MM.1S (cell line): Measurements from ENCODE around the gene RBKS.

ENCODE experiments used
- DNase-seq: peaks from one replicate; pipeline ENCODE4 v3.0.0-alpha.2; 2015
- H2AFZ ChIP-seq: fragments of 300-600 bp; sonication (generic); 2 replicates; pipeline ENCODE4 v1.6.0; 2016; ENCODE audit warnings: antibody characterized with exemption, low read length
- H3F3A ChIP-seq: fragments of 300-600 bp; sonication (generic); 2 replicates; pipeline ENCODE4 v1.6.1; 2016; ENCODE audit warnings: mild to moderate bottlenecking, antibody characterized with exemption, low read length, moderate library complexity, mixed read lengths; ENCODE audit not compliant: insufficient read depth
- H3K27ac ChIP-seq: fragments of 300-600 bp; sonication (generic); 2 replicates; pipeline ENCODE4 v1.5.1; 2016; ENCODE audit warnings: mild to moderate bottlenecking, low read length
- H3K27me3 ChIP-seq: fragments of 300-600 bp; sonication (generic); replicated peaks from 2 replicates; pipeline ENCODE4 v1.6.0; 2016; ENCODE audit warnings: low read length; ENCODE audit not compliant: insufficient read depth
- H3K36me3 ChIP-seq: fragments of 300-600 bp; sonication (generic); replicated peaks from 2 replicates; pipeline ENCODE4 v1.6.1; 2016; ENCODE audit warnings: mild to moderate bottlenecking, low read length, mixed read lengths; ENCODE audit not compliant: insufficient read depth
- H3K4me1 ChIP-seq: fragments of 300-600 bp; sonication (generic); 2 replicates; pipeline ENCODE4 v1.6.1; 2016; ENCODE audit warnings: low read length, mixed read lengths
- H3K4me2 ChIP-seq: fragments of 300-600 bp; sonication (generic); 2 replicates; pipeline ENCODE4 v1.6.0; 2016; ENCODE audit warnings: low read depth, low read length
- H3K4me3 ChIP-seq: fragments of 300-600 bp; sonication (generic); 2 replicates; pipeline ENCODE4 v1.5.1; 2016; ENCODE audit warnings: low read length, mixed read lengths
- H3K79me2 ChIP-seq: fragments of 300-600 bp; sonication (generic); 2 replicates; pipeline ENCODE4 v1.6.1; 2016; ENCODE audit warnings: mixed run types, low read length, mixed read lengths
- H3K9ac ChIP-seq: fragments of 300-600 bp; sonication (generic); 2 replicates; pipeline ENCODE4 v1.6.1; 2016; ENCODE audit warnings: low read length, mixed read lengths
- H3K9me2 ChIP-seq: fragments of 300-600 bp; sonication (generic); replicated peaks from 2 replicates; pipeline ENCODE4 v1.6.1; 2016; ENCODE audit warnings: mild to moderate bottlenecking, low read length, mixed read lengths; ENCODE audit not compliant: insufficient read depth
- H3K9me3 ChIP-seq: fragments of 300-600 bp; sonication (generic); replicated peaks from 2 replicates; pipeline ENCODE4 v1.6.1; 2016; ENCODE audit warnings: mild to moderate bottlenecking, low read length, mixed read lengths; ENCODE audit not compliant: insufficient read depth
- H4K20me1 ChIP-seq: fragments of 300-600 bp; sonication (generic); 2 replicates; pipeline ENCODE4 v1.6.1; 2016; ENCODE audit warnings: mild to moderate bottlenecking, low read length, moderate library complexity, mixed read lengths; ENCODE audit not compliant: insufficient read depth
- CTCF ChIP-seq: fragments of 300-600 bp; sonication (generic); IDR thresholded peaks from 2 replicates; pipeline ENCODE4 v1.5.1; 2016; ENCODE audit warnings: antibody characterized with exemption, low read length, mixed read lengths
- EZH2 ChIP-seq: fragments of 300-600 bp; sonication (generic); optimal IDR thresholded peaks from 2 replicates; pipeline ENCODE3; 2017; ENCODE audit warnings: low read depth, mild to moderate bottlenecking, antibody characterized with exemption, low read length, mixed read lengths
- EZH2phosphoT487 ChIP-seq: fragments of 300-600 bp; sonication (generic); IDR thresholded peaks from 2 replicates; pipeline ENCODE4 v1.6.1; 2018; ENCODE audit warnings: antibody characterized with exemption, low read length

The RBKS gene

GRCh38 chr2:27847333-27847732 is 42.9 kb downstream of the RBKS start:
- no peaks in the 10 kb centered on the region for H3K9me2 ChIP-seq
- no peak for DNase-seq
- H3K9me3 ChIP-seq, result no peaks in the 10 kb centered on the region
- H3K36me3 ChIP-seq, result no peaks in the 10 kb centered on the region
- H2AFZ ChIP-seq, result no peak overlapping the region
- no peaks in the 10 kb centered on the region for H4K20me1 ChIP-seq
- no peaks in the 10 kb centered on the region for H3K79me2 ChIP-seq
- H3F3A ChIP-seq, result no peaks in the 10 kb centered on the region
- no peak overlapping the region for H3K27ac ChIP-seq
- no peak overlapping the region for H3K4me2 ChIP-seq
- no peak overlapping the region for H3K4me3 ChIP-seq
- no peak for TF ChIP-seq CTCF
- TF ChIP-seq EZH2phosphoT487, result no peak
- TF ChIP-seq EZH2, result no peak
- H3K27me3 ChIP-seq, result no peaks in the 10 kb centered on the region
- no peak overlapping the region for H3K9ac ChIP-seq
- no peaks in the 10 kb centered on the region for H3K4me1 ChIP-seq

- no peaks in the 10 kb centered on the region for H3K79me2 ChIP-seq
- no peak overlapping the region for H2AFZ ChIP-seq
- H3K9ac ChIP-seq, result no peak overlapping the region
- H3K4me2 ChIP-seq, result no peak overlapping the region
- no peaks in the 10 kb centered on the region for H3K36me3 ChIP-seq
- TF ChIP-seq CTCF, result no peak
- no peak for TF ChIP-seq EZH2phosphoT487
- TF ChIP-seq EZH2, result no peak
- H3K4me1 ChIP-seq, result no peaks in the 10 kb centered on the region
- no peak overlapping the region for H3K4me3 ChIP-seq
- H3K27ac ChIP-seq, result no peak overlapping the region
- H3F3A ChIP-seq, result no peaks in the 10 kb centered on the region
- H4K20me1 ChIP-seq, result no peaks in the 10 kb centered on the region
- DNase-seq, result no peak
- no peaks in the 10 kb centered on the region for H3K27me3 ChIP-seq
- H3K9me2 ChIP-seq, result no peaks in the 10 kb centered on the region
- H3K9me3 ChIP-seq, result no peaks in the 10 kb centered on the region
These were observed 45.3 kb downstream of the RBKS start for GRCh38 chr2:27844821-27845255.

- H3K27ac ChIP-seq, result no peak overlapping the region
- DNase-seq, result no peak
These were observed 46.2 kb downstream of the RBKS start for GRCh38 chr2:27843992-27844391.

More at GRCh38 chr2:27843992-27844391, 46.2 kb downstream of the RBKS start:
- no peak overlapping the region for H2AFZ ChIP-seq
- no peaks in the 10 kb centered on the region for H3K27me3 ChIP-seq
- H3K4me1 ChIP-seq, result no peaks in the 10 kb centered on the region
- H3K36me3 ChIP-seq, result no peaks in the 10 kb centered on the region
- no peak overlapping the region for H3K4me3 ChIP-seq
- TF ChIP-seq CTCF (no peak), EZH2phosphoT487 (no peak), EZH2 (no peak)
- H4K20me1 ChIP-seq, result no peaks in the 10 kb centered on the region
- H3K9me2 ChIP-seq, result no peaks in the 10 kb centered on the region
- H3K4me2 ChIP-seq, result no peak overlapping the region
- H3F3A ChIP-seq, result no peaks in the 10 kb centered on the region
- no peaks in the 10 kb centered on the region for H3K9me3 ChIP-seq
- no peak overlapping the region for H3K9ac ChIP-seq
- H3K79me2 ChIP-seq, result no peaks in the 10 kb centered on the region
